Measurements from ENCODE around the gene CPNE1. TPM values are rescaled to one million over a fixed set of nuclear protein-coding genes. Genes with fewer than 3 reads are reported as not detected.
A peak's percentile ranks its signal among the peaks of the same experiment; 100 is the strongest.

CPNE1 gene
- total RNA-seq, 1 donor from 2014 or later = 317 TPM

- Mint-ChIP-seq H3K4me3 (peak overlapping the region; percentile 92), H3K27ac (peak overlapping the region; percentile 95), H3K36me3 (ENCODE audit: low read depth) (peaks cover 11% of the 10 kb centered on the region), H3K4me1 (peaks cover 30% of the 10 kb centered on the region), H3K9me3 (no peaks in the 10 kb centered on the region), H3K27me3 (peaks cover 4% of the 10 kb centered on the region)
- peak; percentile 99 for DNase-seq
- intact Hi-C loops (cut with micrococcal nuclease) = loop anchor here (1.0 to 10.0 kb wide), 9 partner anchors 46 to 848 kb away; partner anchors contain the start of genes CEP250, ERGIC3, NFS1 and PHF20
Observed at GRCh38 chr20:35616465-35617396, 48.0 kb downstream of the CPNE1 start.

- intact Hi-C loops (cut with micrococcal nuclease) = loop anchor here (1.0 to 10.0 kb wide), 9 partner anchors 46 to 849 kb away; partner anchors contain the start of genes CEP250, ERGIC3, NFS1 and PHF20
- peak within 1 kb of the TSS; percentile 92 for H3K4me3 Mint-ChIP-seq
- H3K27ac Mint-ChIP-seq = peak within 1 kb of the TSS; percentile 95
- no peaks in the 10 kb centered on the region for H3K9me3 Mint-ChIP-seq
- peak; percentile 93 for DNase-seq
- H3K36me3 Mint-ChIP-seq (ENCODE audit: low read depth) = peaks cover 5% of the 10 kb centered on the region
- peaks cover 4% of the 10 kb centered on the region for H3K27me3 Mint-ChIP-seq
- H3K4me1 Mint-ChIP-seq = peaks cover 28% of the 10 kb centered on the region
Observed at GRCh38 chr20:35615667-35616464, 48.8 kb downstream of the CPNE1 start, which contains the start of gene SPAG4. Gene SPAG4, plus strand, starts transcription at chr20:35615829. Its CDS starts 175 bp downstream, at chr20:35616004.

GRCh38 chr20:35611482-35611881 is 53.2 kb downstream of the CPNE1 start:
- Mint-ChIP-seq H3K9me3 (no peaks in the 10 kb centered on the region), H3K27ac (no peak overlapping the region), H3K4me3 (no peak overlapping the region), H3K4me1 (peaks cover 7% of the 10 kb centered on the region), H3K27me3 (peaks cover 4% of the 10 kb centered on the region), H3K36me3 (ENCODE audit: low read depth) (no peaks in the 10 kb centered on the region)
- intact Hi-C loops (cut with micrococcal nuclease) = loop anchor here (10.0 kb wide), 2 partner anchors 307 to 853 kb away; no protein-coding TSS in a partner anchor
- DNase-seq = no peak

- intact Hi-C loops (cut with micrococcal nuclease) = loop anchor here (10.0 kb wide), 2 partner anchors 306 to 854 kb away; no protein-coding TSS in a partner anchor
- Mint-ChIP-seq H3K36me3 (ENCODE audit: low read depth) (no peaks in the 10 kb centered on the region), H3K4me3 (no peak overlapping the region), H3K27me3 (peaks cover 4% of the 10 kb centered on the region), H3K27ac (no peak overlapping the region), H3K9me3 (no peaks in the 10 kb centered on the region), H3K4me1 (peaks cover 7% of the 10 kb centered on the region)
- DNase-seq = no peak
Observed at GRCh38 chr20:35610833-35611427, 53.8 kb downstream of the CPNE1 start.

GRCh38 chr20:35607003-35607735 is 57.5 kb downstream of the CPNE1 start:
- DNase-seq = no peak
- no peak overlapping the region for H3K27ac Mint-ChIP-seq
- H3K4me1 Mint-ChIP-seq = peaks cover 6% of the 10 kb centered on the region
- peaks cover 2% of the 10 kb centered on the region for H3K36me3 Mint-ChIP-seq (ENCODE audit: low read depth)
- no peaks in the 10 kb centered on the region for H3K9me3 Mint-ChIP-seq
- intact Hi-C loops (cut with micrococcal nuclease) = loop anchor here (10.0 kb wide), 1 partner anchor 278 kb away; no protein-coding TSS in a partner anchor
- no peak overlapping the region for H3K4me3 Mint-ChIP-seq
- H3K27me3 Mint-ChIP-seq = peaks cover 17% of the 10 kb centered on the region

GRCh38 chr20:35606127-35606526 is 58.6 kb downstream of the CPNE1 start:
- Mint-ChIP-seq H3K4me3 (no peak overlapping the region), H3K36me3 (ENCODE audit: low read depth) (peaks cover 2% of the 10 kb centered on the region), H3K27ac (no peak overlapping the region), H3K9me3 (no peaks in the 10 kb centered on the region), H3K4me1 (peaks cover 10% of the 10 kb centered on the region), H3K27me3 (peaks cover 22% of the 10 kb centered on the region)
- intact Hi-C loops (cut with micrococcal nuclease) = loop anchor here (10.0 kb wide), 1 partner anchor 279 kb away; no protein-coding TSS in a partner anchor
- DNase-seq = no peak

- Mint-ChIP-seq H3K27me3 (peaks cover 36% of the 10 kb centered on the region), H3K27ac (no peak overlapping the region), H3K4me3 (no peak overlapping the region), H3K4me1 (peaks cover 12% of the 10 kb centered on the region), H3K36me3 (ENCODE audit: low read depth) (peaks cover 2% of the 10 kb centered on the region), H3K9me3 (no peaks in the 10 kb centered on the region)
- intact Hi-C loops (cut with micrococcal nuclease) = loop anchor here (5.0 to 10.0 kb wide), 2 partner anchors 58 to 280 kb away; partner anchors contain the start of genes CPNE1 and RBM12
- DNase-seq = peak; percentile 74
Observed at GRCh38 chr20:35604449-35604747, 60.3 kb downstream of the CPNE1 start.

GRCh38 chr20:35603695-35604448 is 60.8 kb downstream of the CPNE1 start:
- Mint-ChIP-seq H3K4me3 (no peak overlapping the region), H3K36me3 (ENCODE audit: low read depth) (peaks cover 2% of the 10 kb centered on the region), H3K27ac (no peak overlapping the region), H3K27me3 (peaks cover 40% of the 10 kb centered on the region), H3K4me1 (peaks cover 12% of the 10 kb centered on the region), H3K9me3 (no peaks in the 10 kb centered on the region)
- intact Hi-C loops (cut with micrococcal nuclease) = loop anchor here (5.0 to 10.0 kb wide), 2 partner anchors 58 to 281 kb away; partner anchors contain the start of genes CPNE1 and RBM12
- DNase-seq = no peak

GRCh38 chr20:35602851-35603495 is 61.7 kb downstream of the CPNE1 start:
- no peaks in the 10 kb centered on the region for H3K9me3 Mint-ChIP-seq
- H3K27me3 Mint-ChIP-seq = peaks cover 49% of the 10 kb centered on the region
- H3K4me1 Mint-ChIP-seq = peaks cover 12% of the 10 kb centered on the region
- peak overlapping the region; percentile 53 for H3K4me3 Mint-ChIP-seq
- intact Hi-C loops (cut with micrococcal nuclease) = loop anchor here (5.0 to 10.0 kb wide), 2 partner anchors 59 to 282 kb away; partner anchors contain the start of genes CPNE1 and RBM12
- no peak for DNase-seq
- peaks cover 2% of the 10 kb centered on the region for H3K36me3 Mint-ChIP-seq (ENCODE audit: low read depth)
- peak overlapping the region; percentile 35 for H3K27ac Mint-ChIP-seq

GRCh38 chr20:35601990-35602389 is 62.7 kb downstream of the CPNE1 start:
- H3K4me1 Mint-ChIP-seq = peaks cover 11% of the 10 kb centered on the region
- no peak overlapping the region for H3K27ac Mint-ChIP-seq
- no peaks in the 10 kb centered on the region for H3K9me3 Mint-ChIP-seq
- intact Hi-C loops (cut with micrococcal nuclease) = loop anchor here (1.0 to 10.0 kb wide), 6 partner anchors 17 to 283 kb away; partner anchors contain the start of genes CPNE1, ERGIC3, NFS1 and RBM12
- H3K36me3 Mint-ChIP-seq (ENCODE audit: low read depth) = peaks cover 2% of the 10 kb centered on the region
- H3K27me3 Mint-ChIP-seq = peaks cover 58% of the 10 kb centered on the region
- peak overlapping the region; percentile 81 for H3K4me3 Mint-ChIP-seq
- DNase-seq = no peak

- Mint-ChIP-seq H3K36me3 (ENCODE audit: low read depth) (peaks cover 2% of the 10 kb centered on the region), H3K27ac (peak overlapping the region; percentile 63), H3K27me3 (peaks cover 61% of the 10 kb centered on the region), H3K9me3 (no peaks in the 10 kb centered on the region), H3K4me1 (peaks cover 9% of the 10 kb centered on the region), H3K4me3 (peak overlapping the region; percentile 81)
- intact Hi-C loops (cut with micrococcal nuclease) = loop anchor here (1.0 to 10.0 kb wide), 6 partner anchors 18 to 284 kb away; partner anchors contain the start of genes CPNE1, ERGIC3, NFS1 and RBM12
- DNase-seq = peak; percentile 95
Observed at GRCh38 chr20:35600993-35601973, 63.4 kb downstream of the CPNE1 start.
